ENCODE results near the gene CACNA1C.

- TF ChIP-seq, protein P1, sequence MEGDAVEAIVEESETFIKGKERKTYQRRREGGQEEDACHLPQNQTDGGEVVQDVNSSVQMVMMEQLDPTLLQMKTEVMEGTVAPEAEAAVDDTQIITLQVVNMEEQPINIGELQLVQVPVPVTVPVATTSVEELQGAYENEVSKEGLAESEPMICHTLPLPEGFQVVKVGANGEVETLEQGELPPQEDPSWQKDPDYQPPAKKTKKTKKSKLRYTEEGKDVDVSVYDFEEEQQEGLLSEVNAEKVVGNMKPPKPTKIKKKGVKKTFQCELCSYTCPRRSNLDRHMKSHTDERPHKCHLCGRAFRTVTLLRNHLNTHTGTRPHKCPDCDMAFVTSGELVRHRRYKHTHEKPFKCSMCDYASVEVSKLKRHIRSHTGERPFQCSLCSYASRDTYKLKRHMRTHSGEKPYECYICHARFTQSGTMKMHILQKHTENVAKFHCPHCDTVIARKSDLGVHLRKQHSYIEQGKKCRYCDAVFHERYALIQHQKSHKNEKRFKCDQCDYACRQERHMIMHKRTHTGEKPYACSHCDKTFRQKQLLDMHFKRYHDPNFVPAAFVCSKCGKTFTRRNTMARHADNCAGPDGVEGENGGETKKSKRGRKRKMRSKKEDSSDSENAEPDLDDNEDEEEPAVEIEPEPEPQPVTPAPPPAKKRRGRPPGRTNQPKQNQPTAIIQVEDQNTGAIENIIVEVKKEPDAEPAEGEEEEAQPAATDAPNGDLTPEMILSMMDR (IDR thresholded peaks at IDR 0.05) = no peak
- TF ChIP-seq RFX5 (IDR thresholded peaks at IDR 0.05; ENCODE audit: low read length) = no peak
- TF ChIP-seq MXI1 (IDR thresholded peaks at IDR 0.05; ENCODE audit: low read depth, low read length) = no peak
Observed at GRCh38 chr12:2687726-2688125, 634.9 kb downstream of the CACNA1C start.
